NCI-H1092 (cell line): ENCODE results near the gene GABRG3.

Experiments
- DNase-seq: peaks from one replicate; lab custom pipeline; 2025; lab: John Stamatoyannopoulos, UW

The GABRG3 gene

GRCh38 chr15:27418726-27419125 lies 447.7 kb downstream of the GABRG3 start:
- no peak for DNase-seq

- no peak for DNase-seq
Measured at GRCh38 chr15:27422997-27423396, 452.0 kb downstream of the GABRG3 start.

GRCh38 chr15:27426805-27427204 lies 455.8 kb downstream of the GABRG3 start:
- DNase-seq: peak; percentile 29

- no peak for DNase-seq
Measured at GRCh38 chr15:27427276-27427675, 456.3 kb downstream of the GABRG3 start.

- no peak for DNase-seq
Measured at GRCh38 chr15:27428151-27428550, 457.2 kb downstream of the GABRG3 start.

- no peak for DNase-seq
Measured at GRCh38 chr15:27429577-27429976, 458.6 kb downstream of the GABRG3 start.

GRCh38 chr15:27433604-27434003 lies 462.6 kb downstream of the GABRG3 start:
- DNase-seq: no peak

GRCh38 chr15:27438403-27439375 lies 467.7 kb downstream of the GABRG3 start:
- no peak for DNase-seq

GRCh38 chr15:27441120-27441519 lies 470.1 kb downstream of the GABRG3 start:
- DNase-seq: no peak

GRCh38 chr15:27448234-27448633 lies 477.3 kb downstream of the GABRG3 start:
- no peak for DNase-seq

GRCh38 chr15:27448986-27449385 lies 478.0 kb downstream of the GABRG3 start:
- DNase-seq: no peak

GRCh38 chr15:27449941-27450340 lies 479.0 kb downstream of the GABRG3 start:
- DNase-seq: no peak

- no peak for DNase-seq
Measured at GRCh38 chr15:27454281-27455075, 483.5 kb downstream of the GABRG3 start.

GRCh38 chr15:27456807-27457206 lies 485.8 kb downstream of the GABRG3 start:
- DNase-seq: no peak

GRCh38 chr15:27457766-27458165 lies 486.8 kb downstream of the GABRG3 start:
- DNase-seq: no peak

- no peak for DNase-seq
Measured at GRCh38 chr15:27458345-27459084, 487.5 kb downstream of the GABRG3 start.

GRCh38 chr15:27459836-27460235 lies 488.9 kb downstream of the GABRG3 start:
- no peak for DNase-seq

- no peak for DNase-seq
Measured at GRCh38 chr15:27461181-27461580, 490.2 kb downstream of the GABRG3 start.

GRCh38 chr15:27463525-27464088 lies 492.6 kb downstream of the GABRG3 start:
- DNase-seq: no peak

GRCh38 chr15:27464941-27465612 lies 494.1 kb downstream of the GABRG3 start:
- no peak for DNase-seq

- DNase-seq: no peak
Measured at GRCh38 chr15:27466758-27467157, 495.8 kb downstream of the GABRG3 start.
